Measurements from ENCODE around the gene CORO2B.

CORO2B gene

DNA sequence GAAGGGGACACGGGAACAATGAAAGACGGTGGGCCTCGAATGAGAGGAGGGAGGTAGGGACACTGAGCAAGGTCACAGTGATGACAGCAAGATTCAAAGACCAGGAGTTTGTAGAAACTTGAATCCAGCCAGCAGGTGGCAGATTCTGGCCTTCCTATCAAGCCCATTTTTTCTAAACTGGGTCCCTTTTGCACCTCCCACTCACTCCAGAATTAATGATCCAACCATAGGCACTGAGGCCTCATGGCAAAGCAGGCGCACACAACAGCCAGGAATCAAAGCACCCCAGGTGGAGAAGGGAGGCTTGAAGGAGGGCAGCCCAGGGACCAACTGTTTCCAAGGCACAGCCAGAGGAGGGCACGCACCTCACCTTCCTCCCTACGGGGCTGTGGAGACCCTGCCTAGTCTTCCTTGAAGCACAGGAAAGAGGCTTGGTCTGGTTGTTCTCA lies 151.7 kb downstream of the CORO2B start:
- Histone ChIP-seq H3F3A (ENCODE audit: insufficient read depth) (no peaks in the 10 kb centered on the region), H4K20me1 (ENCODE audit: low read depth, low read length) (no peaks in the 10 kb centered on the region), H3K79me2 (ENCODE audit: insufficient read depth, low read length) (no peaks in the 10 kb centered on the region), H3K27me3 (ENCODE audit: low read length) (no peaks in the 10 kb centered on the region), H2AFZ (ENCODE audit: low read depth, low read length, severe bottlenecking) (no peak overlapping the region), H3K27ac (ENCODE audit: low read depth, low read length) (no peak overlapping the region), H3K36me3 (ENCODE audit: low read length) (no peaks in the 10 kb centered on the region), H3K4me3 (ENCODE audit: insufficient read depth, low read length, poor library complexity, severe bottlenecking) (no peak overlapping the region), H3K9me3 (ENCODE audit: insufficient read depth, low read length) (no peaks in the 10 kb centered on the region), H3K9me2 (replicated peaks; ENCODE audit: insufficient read depth, low read length) (no peaks in the 10 kb centered on the region), H3K9ac (ENCODE audit: low read length) (no peak overlapping the region), H3K4me2 (ENCODE audit: low read depth, low read length, poor library complexity, severe bottlenecking) (no peak overlapping the region)
- TF ChIP-seq, protein P1, sequence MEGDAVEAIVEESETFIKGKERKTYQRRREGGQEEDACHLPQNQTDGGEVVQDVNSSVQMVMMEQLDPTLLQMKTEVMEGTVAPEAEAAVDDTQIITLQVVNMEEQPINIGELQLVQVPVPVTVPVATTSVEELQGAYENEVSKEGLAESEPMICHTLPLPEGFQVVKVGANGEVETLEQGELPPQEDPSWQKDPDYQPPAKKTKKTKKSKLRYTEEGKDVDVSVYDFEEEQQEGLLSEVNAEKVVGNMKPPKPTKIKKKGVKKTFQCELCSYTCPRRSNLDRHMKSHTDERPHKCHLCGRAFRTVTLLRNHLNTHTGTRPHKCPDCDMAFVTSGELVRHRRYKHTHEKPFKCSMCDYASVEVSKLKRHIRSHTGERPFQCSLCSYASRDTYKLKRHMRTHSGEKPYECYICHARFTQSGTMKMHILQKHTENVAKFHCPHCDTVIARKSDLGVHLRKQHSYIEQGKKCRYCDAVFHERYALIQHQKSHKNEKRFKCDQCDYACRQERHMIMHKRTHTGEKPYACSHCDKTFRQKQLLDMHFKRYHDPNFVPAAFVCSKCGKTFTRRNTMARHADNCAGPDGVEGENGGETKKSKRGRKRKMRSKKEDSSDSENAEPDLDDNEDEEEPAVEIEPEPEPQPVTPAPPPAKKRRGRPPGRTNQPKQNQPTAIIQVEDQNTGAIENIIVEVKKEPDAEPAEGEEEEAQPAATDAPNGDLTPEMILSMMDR (IDR thresholded peaks at IDR 0.05; ENCODE audit: insufficient read depth, low read length, poor library complexity, severe bottlenecking), result no peak

DNA sequence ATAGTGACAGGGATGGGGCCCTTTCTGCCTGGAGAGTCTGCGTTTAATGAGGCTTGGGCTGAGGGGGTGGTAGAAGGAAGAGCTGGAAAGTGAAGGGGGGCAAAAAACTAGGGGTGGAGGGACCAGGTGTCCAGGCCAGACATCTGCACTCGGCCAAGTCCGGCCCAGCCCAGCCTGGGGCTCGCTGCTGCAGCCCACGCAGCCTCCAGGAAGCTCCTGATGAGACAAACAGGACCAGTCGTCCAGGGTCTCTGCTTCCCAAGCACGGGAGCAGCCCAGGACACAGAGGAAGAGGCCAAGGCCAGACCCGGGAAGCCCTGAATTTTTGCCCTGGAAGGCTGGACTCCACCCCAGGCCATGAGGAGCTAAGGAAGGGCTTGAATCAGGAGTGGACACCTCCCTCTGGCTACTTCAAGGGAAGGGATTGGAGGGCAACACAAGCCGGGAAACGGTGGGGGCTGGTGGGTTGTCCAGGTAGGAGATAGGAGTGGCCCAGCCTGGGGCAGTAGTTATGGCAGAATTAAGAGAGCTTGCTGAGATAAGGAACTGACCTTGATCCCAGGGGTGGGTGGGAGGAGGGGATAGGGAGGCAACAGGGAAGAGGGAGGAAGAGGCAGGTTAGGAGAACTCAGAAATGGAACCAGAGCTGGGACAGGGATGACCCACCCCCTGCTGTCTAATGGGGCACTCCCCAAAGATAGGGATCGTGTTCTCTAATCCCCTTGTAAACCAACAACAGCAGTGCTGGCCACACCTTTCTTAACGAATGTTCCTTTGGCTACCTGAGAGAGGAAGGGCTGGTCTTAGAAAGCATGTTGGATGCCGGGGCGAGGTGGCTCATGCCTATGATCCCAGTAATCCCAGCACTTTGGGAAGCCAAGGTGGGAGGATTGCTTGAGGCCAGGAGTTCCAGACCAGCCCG lies 152.4 kb downstream of the CORO2B start:
- no peaks in the 10 kb centered on the region for H3K9me2 ChIP-seq (replicated peaks; ENCODE audit: insufficient read depth, low read length)
- no peaks in the 10 kb centered on the region for H4K20me1 ChIP-seq (ENCODE audit: low read depth, low read length)
- H3K36me3 ChIP-seq (ENCODE audit: low read length), result no peaks in the 10 kb centered on the region
- H3K27me3 ChIP-seq (ENCODE audit: low read length), result no peaks in the 10 kb centered on the region
- no peak overlapping the region for H3K4me2 ChIP-seq (ENCODE audit: low read depth, low read length, poor library complexity, severe bottlenecking)
- TF ChIP-seq EZH2phosphoT487 (conservative IDR thresholded peaks at IDR 0.05; ENCODE audit: low read length), result no peak
- no peak overlapping the region for H3K4me3 ChIP-seq (ENCODE audit: insufficient read depth, low read length, poor library complexity, severe bottlenecking)
- no peak overlapping the region for H2AFZ ChIP-seq (ENCODE audit: low read depth, low read length, severe bottlenecking)
- no peaks in the 10 kb centered on the region for H3K9me3 ChIP-seq (ENCODE audit: insufficient read depth, low read length)
- no peak overlapping the region for H3K27ac ChIP-seq (ENCODE audit: low read depth, low read length)
- no peak overlapping the region for H3K9ac ChIP-seq (ENCODE audit: low read length)
- H3K79me2 ChIP-seq (ENCODE audit: insufficient read depth, low read length), result no peaks in the 10 kb centered on the region
- H3F3A ChIP-seq (ENCODE audit: insufficient read depth), result no peaks in the 10 kb centered on the region

DNA sequence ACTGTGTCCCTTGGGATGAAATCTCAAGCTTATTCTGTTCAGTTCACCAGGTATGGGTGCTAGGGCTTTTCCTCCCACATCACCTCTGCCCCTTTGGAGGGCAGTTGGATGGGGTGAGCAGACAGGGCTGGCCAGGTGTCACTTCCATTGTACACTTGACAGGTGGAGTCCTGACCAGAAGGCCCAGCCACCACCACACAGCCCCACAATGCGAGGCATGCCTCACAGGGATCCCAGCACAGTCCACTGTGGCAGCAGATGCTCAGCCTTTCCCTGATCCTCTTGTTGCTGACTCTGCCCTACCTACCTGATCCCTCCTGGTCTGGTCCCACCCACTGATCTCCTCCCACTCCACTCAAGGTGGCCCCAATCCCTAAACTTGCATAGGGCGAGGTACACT lies 153.7 kb downstream of the CORO2B start:
- H3K9ac ChIP-seq (ENCODE audit: low read length), result no peak overlapping the region
- H3K4me3 ChIP-seq (ENCODE audit: insufficient read depth, low read length, poor library complexity, severe bottlenecking), result no peak overlapping the region
- no peaks in the 10 kb centered on the region for H4K20me1 ChIP-seq (ENCODE audit: low read depth, low read length)
- H3K9me2 ChIP-seq (replicated peaks; ENCODE audit: insufficient read depth, low read length), result no peaks in the 10 kb centered on the region
- H3K9me3 ChIP-seq (ENCODE audit: insufficient read depth, low read length), result no peaks in the 10 kb centered on the region
- H2AFZ ChIP-seq (ENCODE audit: low read depth, low read length, severe bottlenecking), result no peak overlapping the region
- H3K4me2 ChIP-seq (ENCODE audit: low read depth, low read length, poor library complexity, severe bottlenecking), result no peak overlapping the region
- H3K79me2 ChIP-seq (ENCODE audit: insufficient read depth, low read length), result no peaks in the 10 kb centered on the region
- no peaks in the 10 kb centered on the region for H3K27me3 ChIP-seq (ENCODE audit: low read length)
- H3K36me3 ChIP-seq (ENCODE audit: low read length), result no peaks in the 10 kb centered on the region
- TF ChIP-seq, protein P1 (IDR thresholded peaks at IDR 0.05; ENCODE audit: insufficient read depth, low read length, poor library complexity, severe bottlenecking), result no peak
- no peak for TF ChIP-seq EZH2phosphoT487 (conservative IDR thresholded peaks at IDR 0.05; ENCODE audit: low read length)
- no peaks in the 10 kb centered on the region for H3F3A ChIP-seq (ENCODE audit: insufficient read depth)
- no peak overlapping the region for H3K27ac ChIP-seq (ENCODE audit: low read depth, low read length)

DNA sequence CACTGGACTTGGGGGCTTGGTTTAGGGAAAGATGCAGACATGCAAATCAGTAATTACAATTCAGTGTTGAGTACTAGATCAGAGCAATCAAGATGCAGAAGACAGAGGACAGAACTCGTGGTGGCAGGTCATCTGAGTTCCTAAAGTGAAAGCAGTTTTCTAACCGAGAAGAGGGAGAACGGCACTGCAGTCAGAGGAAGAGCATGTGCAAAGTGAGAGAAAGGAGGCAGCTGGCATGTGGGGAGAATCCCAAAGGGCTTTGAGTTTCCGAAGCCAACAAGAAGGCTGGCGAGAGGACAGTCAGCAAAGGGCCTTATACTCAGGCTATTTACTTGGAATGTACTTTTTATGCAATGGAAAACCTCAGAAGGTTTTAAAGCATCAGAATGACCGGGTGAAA lies 154.9 kb downstream of the CORO2B start:
- Histone ChIP-seq H3K79me2 (ENCODE audit: insufficient read depth, low read length) (no peaks in the 10 kb centered on the region), H3K4me2 (ENCODE audit: low read depth, low read length, poor library complexity, severe bottlenecking) (no peak overlapping the region)

More for the DNA sequence above, 154.9 kb downstream of the CORO2B start:
- H3F3A ChIP-seq (ENCODE audit: insufficient read depth), result no peaks in the 10 kb centered on the region
- no peak overlapping the region for H2AFZ ChIP-seq (ENCODE audit: low read depth, low read length, severe bottlenecking)
- no peaks in the 10 kb centered on the region for H3K27me3 ChIP-seq (ENCODE audit: low read length)
- H3K9me2 ChIP-seq (replicated peaks; ENCODE audit: insufficient read depth, low read length), result no peaks in the 10 kb centered on the region
- no peaks in the 10 kb centered on the region for H3K9me3 ChIP-seq (ENCODE audit: insufficient read depth, low read length)
- no peak overlapping the region for H3K4me3 ChIP-seq (ENCODE audit: insufficient read depth, low read length, poor library complexity, severe bottlenecking)
- H3K27ac ChIP-seq (ENCODE audit: low read depth, low read length), result no peak overlapping the region
- TF ChIP-seq, protein P1 (IDR thresholded peaks at IDR 0.05; ENCODE audit: insufficient read depth, low read length, poor library complexity, severe bottlenecking), result no peak
- no peak for TF ChIP-seq EZH2phosphoT487 (conservative IDR thresholded peaks at IDR 0.05; ENCODE audit: low read length)
- H4K20me1 ChIP-seq (ENCODE audit: low read depth, low read length), result no peaks in the 10 kb centered on the region
- H3K9ac ChIP-seq (ENCODE audit: low read length), result no peak overlapping the region
- H3K36me3 ChIP-seq (ENCODE audit: low read length), result no peaks in the 10 kb centered on the region
